Activated CD4-positive, alpha-beta T cell treated with anti-CD3 and anti-CD28 coated beads, Interleukin-2, amount 10 ng/mL, durations not matched to agents 7 days and 5 days (primary cell): ENCODE measurements around the gene NIT1. TPM values are rescaled to one million over a fixed set of nuclear protein-coding genes. Genes with fewer than 3 reads are reported as not detected.

Source experiments
- CTCF ChIA-PET: fragments of 350-600 bp; sonication (Branson Sonifier 250); formaldehyde crosslinking; loops from one replicate; lab custom pipeline; 2021; ENCODE audit warnings: antibody characterized with exemption; lab: Charles Lee
- POLR2A ChIA-PET: fragments of 350-600 bp; sonication (Branson Sonifier 250); formaldehyde crosslinking; loops from one replicate; lab custom pipeline; 2021; ENCODE audit warnings: antibody characterized with exemption; lab: Charles Lee
- DNase-seq: peaks from one replicate; pipeline ENCODE4 v3.0.0-alpha.2; 2020
- H3K27ac Mint-ChIP-seq: one replicate; pipeline ENCODE4 v1.8.0; 2021; ENCODE audit warnings: mild to moderate bottlenecking, moderate library complexity, mixed read lengths
- H3K27me3 Mint-ChIP-seq: one replicate; pipeline ENCODE4 v1.8.0; 2021; ENCODE audit warnings: mixed read lengths
- H3K36me3 Mint-ChIP-seq: one replicate; pipeline ENCODE4 v1.8.0; 2021; ENCODE audit warnings: low read depth, mixed read lengths
- H3K4me1 Mint-ChIP-seq: one replicate; pipeline ENCODE4 v1.8.0; 2021; ENCODE audit warnings: mixed read lengths
- H3K4me3 Mint-ChIP-seq: one replicate; pipeline ENCODE4 v1.8.0; 2021; ENCODE audit warnings: mild to moderate bottlenecking, moderate library complexity, mixed read lengths
- H3K9me3 Mint-ChIP-seq: one replicate; pipeline ENCODE4 v1.8.0; 2021; ENCODE audit warnings: mixed read lengths
- total RNA-seq, 2 experiments: library from RNA; stranded (reverse); gene quantifications; one replicate each; pipeline ENCODE4 v1.2.3, GENCODE V29; 2021

NIT1 gene
- total RNA-seq, 2 experiments from 2014 or later, result 37.7 to 39.0 TPM

GRCh38 chr1:161138431-161138830 is 20.5 kb downstream of the NIT1 start:
- no peaks in the 10 kb centered on the region for H3K9me3 Mint-ChIP-seq
- H3K27ac Mint-ChIP-seq, result peak overlapping the region; percentile 58
- peaks cover 13% of the 10 kb centered on the region for H3K4me1 Mint-ChIP-seq
- no peaks in the 10 kb centered on the region for H3K27me3 Mint-ChIP-seq
- ChIA-PET POLR2A (interaction anchor here (0.6 kb wide), 1 partner anchor 68 kb away, joined by 5 read pairs; no protein-coding TSS in a partner anchor), CTCF (interaction anchor here (0.7 to 1.3 kb wide), 6 partner anchors 9 to 69 kb away, joined by 3 to 6 read pairs (median 4); partner anchors contain the start of genes ARHGAP30 and PPOX)
- H3K4me3 Mint-ChIP-seq, result no peak overlapping the region
- DNase-seq, result no peak
- peaks cover 4% of the 10 kb centered on the region for H3K36me3 Mint-ChIP-seq

- Mint-ChIP-seq H3K36me3 (peaks cover 4% of the 10 kb centered on the region), H3K27me3 (no peaks in the 10 kb centered on the region), H3K9me3 (no peaks in the 10 kb centered on the region), H3K4me1 (peaks cover 13% of the 10 kb centered on the region), H3K27ac (peak overlapping the region; percentile 13), H3K4me3 (no peak overlapping the region)
- DNase-seq, result peak; percentile 58
- POLR2A ChIA-PET, result no interaction called here
- CTCF ChIA-PET, result interaction anchor here (0.6 to 0.9 kb wide), 4 partner anchors 8 to 372 kb away, joined by 3 to 5 read pairs (median 4); no protein-coding TSS in a partner anchor
These were observed 21.9 kb downstream of the NIT1 start for GRCh38 chr1:161139766-161140165.

GRCh38 chr1:161140755-161141400 is 23.0 kb downstream of the NIT1 start:
- no peak overlapping the region for H3K27ac Mint-ChIP-seq
- H3K9me3 Mint-ChIP-seq, result no peaks in the 10 kb centered on the region
- no peak for DNase-seq
- peaks cover 2% of the 10 kb centered on the region for H3K36me3 Mint-ChIP-seq
- no peak overlapping the region for H3K4me3 Mint-ChIP-seq
- H3K4me1 Mint-ChIP-seq, result peaks cover 8% of the 10 kb centered on the region
- CTCF ChIA-PET, result interaction anchor here (0.9 to 1.3 kb wide), 6 partner anchors 12 to 306 kb away, joined by 3 to 4 read pairs (median 3); no protein-coding TSS in a partner anchor
- no peaks in the 10 kb centered on the region for H3K27me3 Mint-ChIP-seq
- POLR2A ChIA-PET, result interaction anchor here (0.7 kb wide), 1 partner anchor 14 kb away, joined by 3 read pairs; no protein-coding TSS in a partner anchor

- Mint-ChIP-seq H3K27me3 (no peaks in the 10 kb centered on the region), H3K4me3 (no peak overlapping the region), H3K9me3 (no peaks in the 10 kb centered on the region), H3K36me3 (no peaks in the 10 kb centered on the region), H3K27ac (no peak overlapping the region), H3K4me1 (no peaks in the 10 kb centered on the region)
- POLR2A ChIA-PET, result no interaction called here
- CTCF ChIA-PET, result interaction anchor here (0.6 to 1.5 kb wide), 3 partner anchors 12 to 48 kb away, joined by 3 to 5 read pairs (median 4); partner anchors contain the start of gene KLHDC9
- no peak for DNase-seq
These were observed 27.9 kb downstream of the NIT1 start for GRCh38 chr1:161145832-161146231.

- peaks cover 22% of the 10 kb centered on the region for H3K36me3 Mint-ChIP-seq
- H3K4me3 Mint-ChIP-seq, result peak overlapping the region; percentile 90
- ChIA-PET CTCF (interaction anchor here (0.7 to 3.1 kb wide), 4 partner anchors 12 to 24 kb away, joined by 3 to 17 read pairs (median 8); partner anchors contain the start of genes B4GALT3 and PPOX), POLR2A (interaction anchor here (1.0 kb wide), 1 partner anchor 22 kb away, joined by 3 read pairs; no protein-coding TSS in a partner anchor)
- DNase-seq, result no peak
- H3K9me3 Mint-ChIP-seq, result no peaks in the 10 kb centered on the region
- H3K27me3 Mint-ChIP-seq, result no peaks in the 10 kb centered on the region
- peaks cover 27% of the 10 kb centered on the region for H3K4me1 Mint-ChIP-seq
- peak overlapping the region; percentile 100 for H3K27ac Mint-ChIP-seq
These were observed 35.3 kb downstream of the NIT1 start for GRCh38 chr1:161153176-161153575.

GRCh38 chr1:161153682-161154337 is 35.9 kb downstream of the NIT1 start, which contains the start of gene UFC1:
UFC1 (plus strand) TSS chr1:161153978; CDS start chr1:161153998, 20 bp downstream.
- no peaks in the 10 kb centered on the region for H3K27me3 Mint-ChIP-seq
- no peaks in the 10 kb centered on the region for H3K9me3 Mint-ChIP-seq
- H3K27ac Mint-ChIP-seq, result peak within 1 kb of the TSS; percentile 100
- peaks cover 34% of the 10 kb centered on the region for H3K4me1 Mint-ChIP-seq
- peak; percentile 90 for DNase-seq
- POLR2A ChIA-PET, result interaction anchor here (1.0 kb wide), 1 partner anchor 22 kb away, joined by 3 read pairs; no protein-coding TSS in a partner anchor
- peak within 1 kb of the TSS; percentile 90 for H3K4me3 Mint-ChIP-seq
- CTCF ChIA-PET, result interaction anchor here (0.6 to 3.1 kb wide), 5 partner anchors 12 to 36 kb away, joined by 3 to 17 read pairs (median 4); partner anchors contain the start of genes B4GALT3, NIT1, PFDN2 and PPOX
- H3K36me3 Mint-ChIP-seq, result peaks cover 27% of the 10 kb centered on the region

GRCh38 chr1:161157867-161158266 is 40.0 kb downstream of the NIT1 start:
- Mint-ChIP-seq H3K27ac (peak overlapping the region; percentile 92), H3K27me3 (no peaks in the 10 kb centered on the region), H3K4me3 (peak overlapping the region; percentile 91), H3K4me1 (peaks cover 63% of the 10 kb centered on the region), H3K9me3 (no peaks in the 10 kb centered on the region), H3K36me3 (peaks cover 50% of the 10 kb centered on the region)
- no peak for DNase-seq
- POLR2A ChIA-PET, result no interaction called here
- CTCF ChIA-PET, result interaction anchor here (0.6 to 2.2 kb wide), 10 partner anchors 8 to 200 kb away, joined by 3 to 14 read pairs (median 3); partner anchors contain the start of genes B4GALT3, DEDD and PPOX

- H3K4me1 Mint-ChIP-seq, result peaks cover 66% of the 10 kb centered on the region
- POLR2A ChIA-PET, result no interaction called here
- no peaks in the 10 kb centered on the region for H3K27me3 Mint-ChIP-seq
- H3K36me3 Mint-ChIP-seq, result peaks cover 55% of the 10 kb centered on the region
- peak overlapping the region; percentile 92 for H3K27ac Mint-ChIP-seq
- peak overlapping the region; percentile 91 for H3K4me3 Mint-ChIP-seq
- H3K9me3 Mint-ChIP-seq, result no peaks in the 10 kb centered on the region
- DNase-seq, result no peak
- CTCF ChIA-PET, result interaction anchor here (0.7 to 2.0 kb wide), 7 partner anchors 9 to 61 kb away, joined by 3 to 8 read pairs (median 3); partner anchors contain the start of genes B4GALT3 and DEDD
These were observed 40.6 kb downstream of the NIT1 start for GRCh38 chr1:161158316-161159010.

GRCh38 chr1:161159087-161159912 is 41.4 kb downstream of the NIT1 start, which contains the start of gene USP21:
USP21 (plus strand) TSS chr1:161159500; CDS start chr1:161160641, 1,141 bp downstream.
- Mint-ChIP-seq H3K27me3 (no peaks in the 10 kb centered on the region), H3K4me3 (peak within 1 kb of the TSS; percentile 91), H3K27ac (peak within 1 kb of the TSS; percentile 92), H3K36me3 (peaks cover 60% of the 10 kb centered on the region), H3K4me1 (peaks cover 71% of the 10 kb centered on the region), H3K9me3 (no peaks in the 10 kb centered on the region)
- DNase-seq, result peak; percentile 93
- POLR2A ChIA-PET, result no interaction called here
- CTCF ChIA-PET, result interaction anchor here (1.5 to 2.0 kb wide), 3 partner anchors 8 to 35 kb away, joined by 3 to 8 read pairs (median 3); partner anchors contain the start of gene B4GALT3

GRCh38 chr1:161159913-161160243 is 42.0 kb downstream of the NIT1 start:
- DNase-seq, result no peak
- Mint-ChIP-seq H3K27me3 (no peaks in the 10 kb centered on the region), H3K27ac (peak overlapping the region; percentile 92), H3K9me3 (no peaks in the 10 kb centered on the region), H3K36me3 (peaks cover 60% of the 10 kb centered on the region), H3K4me1 (peaks cover 71% of the 10 kb centered on the region), H3K4me3 (peak overlapping the region; percentile 91)
- ChIA-PET CTCF (no interaction called here), POLR2A (no interaction called here)

GRCh38 chr1:161160671-161161145 is 42.8 kb downstream of the NIT1 start:
- H3K27ac Mint-ChIP-seq, result no peak overlapping the region
- POLR2A ChIA-PET, result no interaction called here
- H3K27me3 Mint-ChIP-seq, result no peaks in the 10 kb centered on the region
- DNase-seq, result no peak
- no peaks in the 10 kb centered on the region for H3K9me3 Mint-ChIP-seq
- CTCF ChIA-PET, result interaction anchor here (0.6 to 1.5 kb wide), 4 partner anchors 15 to 66 kb away, joined by 3 to 7 read pairs (median 3); partner anchors contain the start of gene TOMM40L
- peak overlapping the region; percentile 91 for H3K4me3 Mint-ChIP-seq
- peaks cover 70% of the 10 kb centered on the region for H3K4me1 Mint-ChIP-seq
- peaks cover 55% of the 10 kb centered on the region for H3K36me3 Mint-ChIP-seq
